Fibroblast of peridontal ligament (primary cell): ENCODE measurements around the gene EDARADD.
"Not testable (repeated sequence)": the region's sequence is repeated elsewhere in the genome, so short reads cannot be mapped to it uniquely, and the experiment has no call there.

Experiments used
- DNase-seq: peaks from one replicate; pipeline ENCODE4 v3.0.0-alpha.2; 2010; ENCODE audit errors: extremely low read depth

The EDARADD gene

GRCh38 chr1:236433819-236434315 lies 39.8 kb downstream of the EDARADD start:
- DNase-seq, result no peak

DNA sequence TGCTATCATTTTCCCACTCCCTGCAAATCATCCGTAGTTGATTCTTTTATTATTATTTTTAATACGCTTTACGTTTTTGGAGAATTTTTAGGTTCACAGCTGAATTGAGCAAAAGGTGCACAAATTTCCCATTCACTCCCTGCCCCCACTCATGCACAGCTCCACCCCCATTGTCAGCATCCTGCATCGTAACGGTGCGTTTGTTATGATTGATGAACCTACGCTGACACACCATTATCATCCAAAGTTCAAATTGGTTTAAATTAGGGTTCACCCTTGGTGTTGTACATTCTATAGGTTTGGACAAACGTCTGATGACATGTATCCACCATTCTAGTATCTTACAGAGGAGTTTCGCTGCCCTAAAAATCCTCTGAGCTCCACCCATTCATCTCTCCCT lies 44.5 kb downstream of the EDARADD start:
- DNase-seq, result no peak

DNA sequence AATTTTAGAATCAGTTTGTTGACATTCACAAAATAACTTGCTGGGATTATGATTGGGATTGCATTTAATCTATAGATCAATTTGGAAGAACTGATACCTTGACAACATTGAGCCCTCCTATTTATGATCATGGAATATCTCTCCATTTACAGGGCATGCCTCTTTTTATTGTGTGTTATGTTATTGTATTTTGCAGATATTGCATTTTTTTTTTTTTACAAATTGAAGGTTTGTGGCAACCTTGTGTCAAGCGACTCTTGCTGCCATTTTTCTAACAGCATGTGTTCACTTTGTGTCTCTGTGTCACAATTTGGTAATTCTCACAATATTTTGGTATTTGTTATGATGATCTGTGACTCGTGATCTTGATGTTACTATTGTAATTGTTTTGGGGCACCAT lies 46.3 kb downstream of the EDARADD start:
- no peak for DNase-seq

GRCh38 chr1:236450779-236451178 lies 56.7 kb downstream of the EDARADD start:
- DNase-seq, result no peak

- peak; percentile 8 for DNase-seq
These were observed 57.8 kb downstream of the EDARADD start for GRCh38 chr1:236451796-236452373.

GRCh38 chr1:236455243-236455642 lies 61.2 kb downstream of the EDARADD start:
- no peak for DNase-seq

DNA sequence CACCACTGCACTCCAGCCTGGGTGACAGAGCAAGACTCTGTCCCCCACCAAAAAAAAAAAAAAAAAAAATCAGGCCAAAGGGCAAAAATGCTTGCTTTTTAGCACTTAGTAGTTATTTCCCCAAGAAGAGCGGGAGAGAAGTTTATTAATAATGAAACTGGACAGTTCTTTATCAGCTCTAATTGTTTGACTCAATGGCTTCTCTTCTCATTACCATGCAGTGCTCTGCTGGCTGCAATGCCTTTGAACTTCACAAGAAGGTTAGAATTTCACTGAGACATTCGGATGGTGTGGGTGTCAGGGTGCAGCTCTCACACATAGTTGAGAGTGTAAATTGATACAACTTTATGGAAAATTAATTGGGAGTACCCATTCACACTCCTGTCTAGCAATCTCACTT lies 63.7 kb downstream of the EDARADD start:
- no peak for DNase-seq

DNA sequence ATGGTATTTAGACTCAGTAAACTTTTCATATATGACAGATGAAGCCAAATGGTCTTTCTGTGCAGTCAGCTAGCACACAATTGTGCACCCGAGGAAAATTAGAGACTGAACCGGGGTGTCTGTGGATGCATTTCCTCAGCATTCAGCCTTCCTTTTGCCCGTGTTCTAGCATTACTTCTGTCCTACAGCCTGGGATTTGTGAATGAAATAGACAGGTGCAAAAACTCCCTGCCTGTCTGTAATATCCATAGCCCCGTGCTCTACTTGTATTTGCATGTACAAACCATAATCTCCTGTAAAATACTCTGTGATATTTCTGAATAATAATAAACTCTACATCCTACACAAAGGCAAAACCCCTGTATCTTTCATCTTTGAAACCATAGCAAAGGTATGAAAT lies 64.9 kb downstream of the EDARADD start:
- no peak for DNase-seq

DNA sequence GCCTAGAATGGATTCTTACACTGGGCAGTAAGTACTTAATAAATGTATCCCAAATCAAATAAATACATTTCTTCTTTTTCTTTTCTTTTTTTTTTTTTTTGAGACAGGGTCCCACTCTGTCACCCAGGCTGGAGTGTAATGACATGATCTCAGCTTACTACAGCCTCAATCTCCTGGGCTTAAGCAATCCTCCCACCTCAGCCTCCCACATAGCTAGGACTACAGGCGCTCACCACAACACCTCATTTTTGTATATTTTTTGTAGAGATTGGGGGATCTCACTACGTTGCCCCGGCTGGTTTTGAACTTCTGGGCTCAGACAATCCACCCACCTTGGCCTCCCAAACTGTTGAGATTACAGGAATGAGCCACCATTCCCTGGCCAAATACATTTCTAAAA lies 66.0 kb downstream of the EDARADD start:
- DNase-seq, result no peak

- not testable (repeated sequence) for DNase-seq
These were observed 70.1 kb downstream of the EDARADD start for GRCh38 chr1:236464197-236464596.

DNA sequence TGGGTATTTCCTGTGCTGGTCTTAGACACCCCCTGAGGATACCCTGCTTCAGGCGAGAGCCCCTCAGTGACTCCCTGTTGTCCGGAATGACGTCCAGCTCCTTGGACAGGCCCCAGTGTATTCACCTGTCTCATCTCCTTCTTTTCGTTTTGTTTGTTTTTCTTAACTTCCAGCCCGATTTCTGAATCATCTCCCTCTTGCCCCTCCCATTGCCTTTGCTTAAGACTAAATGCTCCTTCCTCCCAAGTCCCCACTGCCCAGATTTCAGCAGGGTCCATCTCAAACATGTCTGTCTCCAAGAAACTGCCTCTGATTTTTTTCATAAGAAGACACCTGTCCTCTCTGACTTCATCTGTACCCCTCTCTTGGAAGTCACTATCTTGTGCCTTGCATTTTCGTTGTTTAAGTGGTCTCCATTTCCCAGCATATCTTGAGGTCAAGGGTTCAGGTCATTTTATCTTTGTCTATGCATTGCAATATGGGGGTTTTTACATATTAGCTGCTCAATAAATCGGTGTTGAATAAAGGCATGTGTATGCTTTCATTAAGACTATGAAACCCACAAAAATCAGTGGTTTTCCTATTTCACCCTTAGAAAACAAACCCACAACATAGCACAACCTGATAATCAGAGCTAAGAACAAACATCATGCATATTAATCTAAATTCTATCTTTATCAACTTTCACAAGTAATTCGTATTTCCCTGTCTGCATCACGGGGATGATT lies 71.3 kb downstream of the EDARADD start:
- DNase-seq, result no peak

- DNase-seq, result no peak
These were observed 71.8 kb downstream of the EDARADD start for GRCh38 chr1:236465959-236466303.

DNA sequence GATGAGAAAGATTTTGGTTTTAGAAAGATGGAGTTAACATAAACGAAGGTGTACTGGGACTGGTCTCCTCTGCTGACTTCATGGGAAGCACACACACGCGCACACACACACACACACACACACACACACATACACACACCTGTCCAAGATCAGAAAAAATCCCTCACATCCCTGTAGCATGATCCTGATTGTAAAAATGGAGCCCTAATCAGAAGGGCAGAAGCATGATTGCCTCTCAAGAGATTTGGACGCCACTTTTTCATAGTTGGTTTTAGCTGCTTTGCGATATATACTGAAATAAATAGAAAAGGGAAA lies 73.2 kb downstream of the EDARADD start:
- DNase-seq, result no peak

DNA sequence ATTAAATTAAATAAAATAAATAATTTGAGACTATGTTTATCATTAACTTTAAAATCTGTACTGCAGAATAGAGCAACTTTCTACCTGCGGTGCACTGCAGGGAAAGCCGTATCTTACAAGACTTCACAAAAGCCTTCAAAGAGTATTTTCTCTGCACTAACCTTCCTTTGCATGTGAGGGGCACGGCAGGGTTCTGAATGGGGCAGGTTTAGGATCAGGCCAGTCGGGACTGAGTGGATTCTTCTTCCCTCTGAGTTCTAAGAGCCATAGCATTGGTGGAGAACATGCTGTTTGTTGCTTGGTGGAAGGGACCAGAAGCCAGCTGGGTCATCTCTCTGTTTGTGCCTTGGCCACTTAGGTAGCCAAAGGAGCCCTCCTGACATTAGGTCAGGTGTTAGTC lies 74.5 kb downstream of the EDARADD start:
- DNase-seq, result no peak

GRCh38 chr1:236469466-236469865 lies 75.4 kb downstream of the EDARADD start:
- no peak for DNase-seq

GRCh38 chr1:236471096-236471495 lies 77.0 kb downstream of the EDARADD start:
- DNase-seq, result no peak

- DNase-seq, result no peak
These were observed 77.6 kb downstream of the EDARADD start for GRCh38 chr1:236471653-236472052.

DNA sequence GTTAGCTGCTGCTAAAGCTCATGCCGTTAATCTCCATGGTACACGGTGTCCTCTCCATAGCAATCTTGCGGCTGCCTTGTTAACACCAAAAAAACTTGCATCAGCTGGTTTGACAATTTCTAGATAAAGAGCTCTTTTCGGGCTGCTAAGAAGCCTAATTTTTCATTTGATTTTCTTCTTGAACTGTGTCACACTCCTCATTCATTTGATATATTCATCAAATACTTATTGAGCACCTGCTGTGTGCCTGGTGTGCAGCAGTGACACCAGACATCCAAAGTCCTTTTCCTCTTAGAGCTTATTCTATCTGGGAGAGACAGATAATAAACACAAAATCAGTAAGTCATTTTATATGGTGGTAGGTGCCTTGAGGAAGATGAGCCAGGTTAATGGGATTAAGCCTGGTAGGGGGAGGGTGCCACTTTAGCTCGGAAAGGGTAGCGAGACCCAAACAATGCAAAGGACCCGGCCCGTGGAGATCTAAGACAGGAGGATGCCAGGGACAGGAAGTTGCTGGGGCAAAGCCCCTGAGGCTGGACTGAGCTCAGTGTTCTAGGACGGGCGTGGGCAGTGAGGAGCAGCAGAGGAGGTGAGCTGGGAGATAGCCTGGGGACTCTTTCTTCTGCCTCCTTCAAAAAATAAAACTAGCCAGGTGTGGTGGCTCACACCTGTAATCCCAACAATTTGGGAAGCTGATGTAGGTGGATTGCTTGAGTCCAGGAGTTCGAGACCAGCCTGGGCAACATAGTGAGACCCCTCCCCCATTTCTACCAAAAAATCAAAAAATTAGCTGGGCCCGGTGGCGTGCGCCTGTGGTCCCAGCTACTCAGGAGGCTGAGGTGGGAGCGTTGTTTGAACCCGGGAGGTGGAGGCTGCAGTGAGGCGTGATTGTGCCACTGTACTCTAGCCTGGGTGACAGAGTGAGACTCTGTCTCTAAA lies 79.0 kb downstream of the EDARADD start:
- DNase-seq, result no peak

DNA sequence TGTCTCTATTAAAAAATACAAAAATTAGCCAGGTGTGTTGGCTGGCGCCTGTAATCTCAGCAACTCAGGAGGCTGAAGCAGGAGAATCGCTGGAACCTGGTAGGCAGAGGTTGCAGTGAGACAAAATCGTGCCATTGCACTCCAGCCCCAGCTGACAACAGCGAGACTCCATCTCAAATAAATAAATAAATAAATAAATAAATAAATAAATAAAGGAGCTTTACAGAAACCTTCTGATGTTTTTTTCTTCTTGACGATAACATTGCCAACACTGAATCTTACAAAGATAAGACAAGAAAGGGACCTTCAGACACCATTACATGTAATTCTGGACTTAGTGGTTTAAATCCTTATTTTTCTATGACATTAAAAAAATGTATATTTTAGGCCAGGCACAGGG lies 81.9 kb downstream of the EDARADD start:
- no peak for DNase-seq

GRCh38 chr1:236480758-236481436 lies 86.8 kb downstream of the EDARADD start:
- DNase-seq, result no peak

GRCh38 chr1:236484310-236484971 lies 90.4 kb downstream of the EDARADD start:
- no peak for DNase-seq
